GM13977 (cell line): Measurements from ENCODE around the gene TTC8.

ENCODE experiments used
- DNase-seq: peaks from one replicate; pipeline ENCODE4 v3.0.0; 2012; ENCODE audit warnings: low spot score
- in situ Hi-C: fragments of 300-500 bp; cut with MboI; formaldehyde crosslinking; loops from one replicate; pipeline ENCODE4 v1.12.0; 2022; ENCODE audit warnings: low sequenced_read_pairs, low pct_unique_long_range_greater_than_20kb, mixed read lengths, inconsistent platforms; ENCODE audit not compliant: unreplicated experiment
- TF ChIP-seq, protein P1 (sequence below): IDR thresholded peaks from 2 replicates; pipeline ENCODE4 v1.5.1; 2012; ENCODE audit warnings: mild to moderate bottlenecking, control low read depth; ENCODE audit not compliant: insufficient read depth; ENCODE audit errors: extremely low read depth, missing control alignments

Gene TTC8

DNA sequence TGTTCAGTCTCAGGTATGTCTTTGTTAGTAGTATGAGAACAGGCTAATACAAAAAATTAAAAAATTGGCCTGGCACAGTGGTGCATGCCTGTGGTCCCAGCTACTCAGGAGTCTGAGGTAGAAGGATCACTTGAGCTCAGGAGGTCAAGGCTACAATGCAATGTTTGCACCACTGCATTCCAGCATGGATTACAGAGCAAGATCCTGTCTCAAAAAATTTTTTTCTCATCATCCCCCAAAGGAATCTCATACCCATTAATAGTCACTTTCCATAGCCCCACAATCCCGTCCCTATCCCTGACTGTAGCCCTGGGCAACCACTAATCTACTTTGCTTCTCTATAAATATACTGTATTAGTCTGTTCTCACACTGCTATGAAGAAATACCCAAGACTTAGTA, 57.8 kb downstream of the TTC8 start:
- no peak for DNase-seq
- TF ChIP-seq, protein P1, sequence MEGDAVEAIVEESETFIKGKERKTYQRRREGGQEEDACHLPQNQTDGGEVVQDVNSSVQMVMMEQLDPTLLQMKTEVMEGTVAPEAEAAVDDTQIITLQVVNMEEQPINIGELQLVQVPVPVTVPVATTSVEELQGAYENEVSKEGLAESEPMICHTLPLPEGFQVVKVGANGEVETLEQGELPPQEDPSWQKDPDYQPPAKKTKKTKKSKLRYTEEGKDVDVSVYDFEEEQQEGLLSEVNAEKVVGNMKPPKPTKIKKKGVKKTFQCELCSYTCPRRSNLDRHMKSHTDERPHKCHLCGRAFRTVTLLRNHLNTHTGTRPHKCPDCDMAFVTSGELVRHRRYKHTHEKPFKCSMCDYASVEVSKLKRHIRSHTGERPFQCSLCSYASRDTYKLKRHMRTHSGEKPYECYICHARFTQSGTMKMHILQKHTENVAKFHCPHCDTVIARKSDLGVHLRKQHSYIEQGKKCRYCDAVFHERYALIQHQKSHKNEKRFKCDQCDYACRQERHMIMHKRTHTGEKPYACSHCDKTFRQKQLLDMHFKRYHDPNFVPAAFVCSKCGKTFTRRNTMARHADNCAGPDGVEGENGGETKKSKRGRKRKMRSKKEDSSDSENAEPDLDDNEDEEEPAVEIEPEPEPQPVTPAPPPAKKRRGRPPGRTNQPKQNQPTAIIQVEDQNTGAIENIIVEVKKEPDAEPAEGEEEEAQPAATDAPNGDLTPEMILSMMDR = no peak
- in situ Hi-C loops = loop anchor here (25.0 kb wide), 1 partner anchor 395 kb away; no protein-coding TSS in a partner anchor

DNA sequence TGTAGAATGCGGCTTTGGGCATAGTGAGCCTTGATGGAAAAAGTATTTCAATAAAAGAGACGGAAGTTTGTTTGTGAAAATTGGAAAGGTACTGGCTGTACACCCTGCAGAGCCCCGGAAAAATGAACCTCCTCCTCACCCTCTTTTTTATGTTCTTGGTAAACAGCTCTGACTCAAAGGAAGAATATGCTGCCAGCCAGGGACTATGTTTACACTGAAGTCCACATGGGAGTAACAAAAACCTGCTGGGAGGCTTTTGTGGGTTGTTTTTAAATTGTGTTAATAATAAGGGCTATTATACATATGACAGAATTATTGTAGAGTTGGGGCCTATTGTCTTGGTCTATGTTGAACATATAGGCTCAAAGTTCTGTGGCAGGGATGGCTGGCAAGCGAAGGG, 70.7 kb downstream of the TTC8 start:
- in situ Hi-C loops = loop anchor here (25.0 kb wide), 1 partner anchor 408 kb away; no protein-coding TSS in a partner anchor
- TF ChIP-seq, protein P1 = no peak
- no peak for DNase-seq

DNA sequence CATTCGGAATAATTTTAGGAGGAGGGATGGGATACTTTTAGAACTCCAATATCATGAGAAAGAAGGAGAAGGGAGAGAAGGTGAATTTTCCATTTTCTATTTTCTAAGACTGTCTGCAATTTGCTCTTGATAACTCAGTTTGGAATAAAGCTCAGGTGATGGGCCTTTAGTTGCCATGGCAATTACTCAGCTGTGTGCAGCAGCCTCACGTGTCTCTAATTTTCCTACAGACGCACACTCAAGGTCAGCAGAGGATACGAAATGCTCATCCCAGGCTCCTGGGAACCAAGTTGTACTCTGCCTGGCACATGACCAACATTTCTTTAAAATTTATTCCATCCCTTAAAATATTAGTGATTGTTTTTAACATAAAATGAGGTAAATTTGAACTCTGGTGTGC, 76.7 kb downstream of the TTC8 start:
- DNase-seq = no peak
- in situ Hi-C loops = no loop called here
- TF ChIP-seq, protein P1 = no peak

DNA sequence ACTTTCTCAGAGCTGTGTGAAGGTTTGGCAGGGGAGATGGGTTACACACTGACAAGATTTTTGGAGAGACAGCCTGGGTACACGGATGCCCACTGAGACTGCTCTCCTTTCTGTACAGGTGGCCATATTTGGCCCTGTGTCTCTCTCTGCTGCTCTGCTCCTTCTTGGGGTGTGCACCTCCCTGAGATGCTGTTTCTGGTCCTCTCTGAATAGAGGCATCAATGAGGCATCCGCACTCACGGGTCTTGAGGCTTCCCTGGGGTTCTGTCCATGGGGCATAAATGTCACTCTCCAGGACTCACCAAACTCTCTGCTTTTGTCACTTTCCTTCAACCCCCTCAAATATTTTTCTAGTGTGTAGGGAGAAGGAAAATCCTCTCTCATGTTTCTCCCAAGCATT, 77.5 kb downstream of the TTC8 start:
- in situ Hi-C loops = no loop called here
- DNase-seq = no peak
- TF ChIP-seq, protein P1 = no peak

DNA sequence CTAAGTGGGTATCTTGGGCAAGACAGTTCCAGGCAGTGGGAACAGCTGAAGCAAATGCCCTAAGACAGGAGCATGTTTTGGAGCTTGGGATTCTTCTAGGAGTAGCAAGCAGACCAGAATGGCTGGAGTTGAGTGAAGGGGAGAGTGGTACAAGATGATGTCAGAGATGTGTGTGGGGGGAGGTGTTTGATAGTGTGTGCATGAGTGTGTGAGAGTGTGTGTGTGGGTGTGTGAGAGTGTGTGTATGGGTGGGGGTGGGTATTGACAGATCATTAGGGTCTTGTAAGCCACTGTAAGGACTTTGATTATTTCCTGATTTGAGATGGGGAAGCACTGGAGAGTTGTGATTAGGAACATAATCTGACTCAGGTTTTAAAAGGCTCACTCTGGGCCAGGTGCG, 78.4 kb downstream of the TTC8 start:
- no peak for DNase-seq
- in situ Hi-C loops = no loop called here
- TF ChIP-seq, protein P1 = no peak

DNA sequence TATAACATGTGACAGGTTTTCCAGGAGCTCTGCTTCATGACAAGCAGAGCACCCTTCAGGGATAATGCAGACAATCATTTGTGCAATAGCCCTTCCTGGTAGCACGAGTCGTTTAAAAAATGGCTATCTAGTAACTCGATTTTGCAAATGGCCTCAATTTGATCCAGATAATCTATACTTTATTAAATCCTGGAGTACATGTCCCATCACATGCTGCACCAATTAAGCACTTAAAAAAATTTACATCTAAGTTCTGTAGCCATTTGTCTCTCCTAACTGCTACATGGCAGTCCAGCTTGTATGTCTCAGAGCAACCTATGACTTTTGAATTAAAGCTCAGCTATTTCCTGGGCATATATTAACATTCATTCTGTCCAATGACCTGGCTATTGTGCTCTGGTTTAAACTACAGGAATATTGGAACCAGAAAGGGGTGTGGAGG, 79.8 kb downstream of the TTC8 start:
- in situ Hi-C loops = no loop called here
- no peak for DNase-seq
- TF ChIP-seq, protein P1 = no peak

DNA sequence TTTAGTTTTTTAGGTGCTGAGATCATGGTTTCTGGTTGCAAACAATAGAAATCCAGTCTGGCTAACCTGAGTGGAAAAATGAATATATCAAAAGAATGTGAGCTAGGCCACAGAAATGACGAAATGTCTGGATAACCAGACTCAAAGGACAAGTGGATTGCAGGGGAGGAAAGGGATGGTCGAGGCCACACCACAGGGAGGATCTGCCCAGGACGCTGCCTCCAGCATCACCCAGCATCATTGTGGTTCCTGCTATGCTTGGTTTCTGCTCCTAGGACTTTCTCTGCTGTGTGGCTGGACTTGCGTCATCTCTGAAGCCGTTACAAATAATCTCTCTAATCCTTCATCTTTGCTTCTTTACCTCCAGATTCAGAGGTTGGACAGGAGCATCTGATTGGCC, 80.4 kb downstream of the TTC8 start:
- in situ Hi-C loops = no loop called here
- TF ChIP-seq, protein P1 = no peak
- no peak for DNase-seq
